ENCODE data around the gene ERC2.
A peak's percentile ranks its signal among the peaks of the same experiment; 100 is the strongest.

ERC2 gene

GRCh38 chr3:55726501-55726775, 741.8 kb downstream of the ERC2 start:
- ATAC-seq = no peak
- TF ChIP-seq SNAI2 (CRISPR knock-in tag; IDR thresholded peaks at IDR 0.05) (no peak), TCF4 (CRISPR knock-in tag; IDR thresholded peaks at IDR 0.05; ENCODE audit: borderline replicate concordance) (no peak), ZC3H10 (CRISPR knock-in tag; IDR thresholded peaks at IDR 0.05) (no peak), ESRRG (CRISPR knock-in tag; IDR thresholded peaks at IDR 0.05) (no peak), GLIS3 (CRISPR knock-in tag; IDR thresholded peaks at IDR 0.05) (no peak), ZFP30 (CRISPR knock-in tag; IDR thresholded peaks at IDR 0.05) (no peak), ZFP3 (CRISPR knock-in tag; IDR thresholded peaks at IDR 0.05) (no peak), BACH2 (CRISPR knock-in tag; IDR thresholded peaks at IDR 0.05; ENCODE audit: borderline replicate concordance) (no peak), ZNF8 (CRISPR knock-in tag; IDR thresholded peaks at IDR 0.05) (no peak), TOX (CRISPR knock-in tag; IDR thresholded peaks at IDR 0.05; ENCODE audit: borderline replicate concordance) (no peak), OSR1 (CRISPR knock-in tag; IDR thresholded peaks at IDR 0.05) (no peak), PPARA (CRISPR knock-in tag; IDR thresholded peaks at IDR 0.05; ENCODE audit: borderline replicate concordance) (no peak), CSRNP3 (CRISPR knock-in tag; IDR thresholded peaks at IDR 0.05) (no peak), ISL1 (CRISPR knock-in tag; IDR thresholded peaks at IDR 0.05) (no peak), CREB5 (CRISPR knock-in tag; IDR thresholded peaks at IDR 0.05; ENCODE audit: low read depth) (no peak), CSDC2 (CRISPR knock-in tag; IDR thresholded peaks at IDR 0.05) (no peak), PATZ1 (CRISPR knock-in tag; IDR thresholded peaks at IDR 0.05; ENCODE audit: borderline replicate concordance) (no peak), ARNTL (CRISPR knock-in tag; IDR thresholded peaks at IDR 0.05; ENCODE audit: borderline replicate concordance, low read depth) (no peak)

- peak; percentile 49 for ATAC-seq
- no peak for TF ChIP-seq TSHZ2 (CRISPR knock-in tag; IDR thresholded peaks at IDR 0.05)
- no peak for TF ChIP-seq CREB5 (CRISPR knock-in tag; IDR thresholded peaks at IDR 0.05; ENCODE audit: low read depth)
- TF ChIP-seq ZNF565 (CRISPR knock-in tag; conservative IDR thresholded peaks at IDR 0.05; ENCODE audit: low read depth) = no peak
- no peak for TF ChIP-seq ZNF8 (CRISPR knock-in tag; IDR thresholded peaks at IDR 0.05)
- no peak for TF ChIP-seq CSRNP3 (CRISPR knock-in tag; IDR thresholded peaks at IDR 0.05)
Measured at GRCh38 chr3:55725681-55726500, 742.4 kb downstream of the ERC2 start.

All from SK-N-SH treated with all-trans-retinoic acid at 6 μM for 48 hours (cell line).